Measurements from ENCODE around the gene GPRC5C.

The GPRC5C gene

GRCh38 chr17:74389937-74390679 is 41.8 kb upstream of the GPRC5C start:
- TF ChIP-seq CTCF (conservative IDR thresholded peaks at IDR 0.05): no peak
- TF ChIP-seq ZFX (IDR thresholded peaks at IDR 0.05): no peak
- no peak overlapping the region for H3K27ac ChIP-seq

GRCh38 chr17:74390680-74391653 is 40.9 kb upstream of the GPRC5C start:
- TF ChIP-seq ZFX (IDR thresholded peaks at IDR 0.05) (no peak), CTCF (conservative IDR thresholded peaks at IDR 0.05) (no peak)
- H3K27ac ChIP-seq: no peak overlapping the region

- no peak for TF ChIP-seq ZFX (IDR thresholded peaks at IDR 0.05)
- TF ChIP-seq CTCF (conservative IDR thresholded peaks at IDR 0.05): no peak
- H3K27ac ChIP-seq: no peak overlapping the region
These were observed 40.1 kb upstream of the GPRC5C start for GRCh38 chr17:74391771-74392170.

- H3K27ac ChIP-seq: no peak overlapping the region
These were observed 39.0 kb upstream of the GPRC5C start for GRCh38 chr17:74392848-74393247.

GRCh38 chr17:74393346-74393942 is 38.4 kb upstream of the GPRC5C start:
- H3K27ac ChIP-seq: no peak overlapping the region
- no peak for TF ChIP-seq ZFX (IDR thresholded peaks at IDR 0.05)

More at GRCh38 chr17:74392848-74393247, 39.0 kb upstream of the GPRC5C start:
- TF ChIP-seq CTCF (conservative IDR thresholded peaks at IDR 0.05) (no peak), ZFX (IDR thresholded peaks at IDR 0.05) (no peak)

GRCh38 chr17:74394275-74394950 is 37.5 kb upstream of the GPRC5C start:
- TF ChIP-seq CTCF (conservative IDR thresholded peaks at IDR 0.05) (no peak), ZFX (IDR thresholded peaks at IDR 0.05) (no peak)
- peak overlapping the region; percentile 36 for H3K27ac ChIP-seq

- TF ChIP-seq CTCF (conservative IDR thresholded peaks at IDR 0.05): no peak
- TF ChIP-seq ZFX (IDR thresholded peaks at IDR 0.05): peak; percentile 17; the same call in 1 of the 2 replicates
- H3K27ac ChIP-seq: peak overlapping the region; percentile 36
These were observed 36.9 kb upstream of the GPRC5C start for GRCh38 chr17:74394977-74395376.
